Activated naive CD4-positive, alpha-beta T cell treated with anti-CD3 and anti-CD28 coated beads, Interleukin-2, amount 10 ng/mL, durations not matched to agents 7 days and 5 days (primary cell): ENCODE measurements around the gene BCL2L12.

Experiments used
- CTCF ChIA-PET: fragments of 350-600 bp; sonication (Branson Sonifier 250); formaldehyde crosslinking; loops from one replicate; lab custom pipeline; 2021; ENCODE audit warnings: antibody characterized with exemption; lab: Charles Lee
- DNase-seq: peaks from one replicate; pipeline ENCODE4 v3.0.0-alpha.2; 2020
- H3K27ac Mint-ChIP-seq: one replicate; pipeline ENCODE4 v1.8.0; 2021; ENCODE audit warnings: mild to moderate bottlenecking, moderate library complexity, mixed read lengths
- H3K27me3 Mint-ChIP-seq: one replicate; pipeline ENCODE4 v1.8.0; 2021; ENCODE audit warnings: mild to moderate bottlenecking, mixed read lengths
- H3K36me3 Mint-ChIP-seq: one replicate; pipeline ENCODE4 v1.8.0; 2021; ENCODE audit warnings: mixed read lengths
- H3K4me1 Mint-ChIP-seq: one replicate; pipeline ENCODE4 v1.8.0; 2021; ENCODE audit warnings: mixed read lengths
- H3K4me3 Mint-ChIP-seq: one replicate; pipeline ENCODE4 v1.8.0; 2021; ENCODE audit warnings: mild to moderate bottlenecking, moderate library complexity, mixed read lengths
- H3K9me3 Mint-ChIP-seq: one replicate; pipeline ENCODE4 v1.8.0; 2021; ENCODE audit warnings: mixed read lengths

The BCL2L12 gene

GRCh38 chr19:49679771-49680413 is 14.2 kb downstream of the BCL2L12 start:
- Mint-ChIP-seq H3K27me3 (no peaks in the 10 kb centered on the region), H3K4me1 (peaks cover 36% of the 10 kb centered on the region), H3K4me3 (peak overlapping the region; percentile 21), H3K27ac (no peak overlapping the region), H3K9me3 (no peaks in the 10 kb centered on the region), H3K36me3 (peaks cover 22% of the 10 kb centered on the region)
- no peak for DNase-seq
- CTCF ChIA-PET, result interaction anchor here (1.8 to 7.4 kb wide), 3 partner anchors 110 to 175 kb away, joined by 6 to 78 read pairs (median 42); no protein-coding TSS in a partner anchor

GRCh38 chr19:49680421-49681351 is 15.0 kb downstream of the BCL2L12 start:
- CTCF ChIA-PET, result interaction anchor here (0.5 to 7.4 kb wide), 12 partner anchors 9 to 212 kb away, joined by 3 to 78 read pairs (median 3); partner anchors contain the start of genes PRRG2 and RRAS
- no peaks in the 10 kb centered on the region for H3K27me3 Mint-ChIP-seq
- peaks cover 30% of the 10 kb centered on the region for H3K36me3 Mint-ChIP-seq
- H3K27ac Mint-ChIP-seq, result peak overlapping the region; percentile 19
- H3K4me1 Mint-ChIP-seq, result peaks cover 36% of the 10 kb centered on the region
- DNase-seq, result peak; percentile 95
- H3K9me3 Mint-ChIP-seq, result no peaks in the 10 kb centered on the region
- H3K4me3 Mint-ChIP-seq, result peak overlapping the region; percentile 21

- peaks cover 31% of the 10 kb centered on the region for H3K36me3 Mint-ChIP-seq
These were observed 16.1 kb downstream of the BCL2L12 start for GRCh38 chr19:49681830-49682229.

GRCh38 chr19:49682274-49682673 is 16.5 kb downstream of the BCL2L12 start:
- Mint-ChIP-seq H3K27me3 (no peaks in the 10 kb centered on the region), H3K9me3 (no peaks in the 10 kb centered on the region), H3K36me3 (peaks cover 35% of the 10 kb centered on the region), H3K4me3 (no peak overlapping the region), H3K4me1 (peaks cover 30% of the 10 kb centered on the region), H3K27ac (no peak overlapping the region)
- CTCF ChIA-PET, result no interaction called here
- no peak for DNase-seq

More at GRCh38 chr19:49681830-49682229, 16.1 kb downstream of the BCL2L12 start:
- CTCF ChIA-PET, result interaction anchor here (0.6 to 7.4 kb wide), 3 partner anchors 10 to 250 kb away, joined by 4 to 78 read pairs (median 6); no protein-coding TSS in a partner anchor
- Mint-ChIP-seq H3K27ac (no peak overlapping the region), H3K4me1 (peaks cover 27% of the 10 kb centered on the region), H3K4me3 (no peak overlapping the region), H3K27me3 (no peaks in the 10 kb centered on the region), H3K9me3 (no peaks in the 10 kb centered on the region)
- no peak for DNase-seq

- Mint-ChIP-seq H3K9me3 (no peaks in the 10 kb centered on the region), H3K27me3 (no peaks in the 10 kb centered on the region), H3K36me3 (peaks cover 44% of the 10 kb centered on the region), H3K4me1 (peaks cover 25% of the 10 kb centered on the region), H3K27ac (no peak overlapping the region), H3K4me3 (no peak overlapping the region)
- CTCF ChIA-PET, result no interaction called here
- no peak for DNase-seq
These were observed 18.1 kb downstream of the BCL2L12 start for GRCh38 chr19:49683814-49684250.

GRCh38 chr19:49684251-49684982 is 18.7 kb downstream of the BCL2L12 start:
- Mint-ChIP-seq H3K4me3 (no peak overlapping the region), H3K4me1 (peaks cover 27% of the 10 kb centered on the region), H3K36me3 (peaks cover 44% of the 10 kb centered on the region), H3K27ac (no peak overlapping the region), H3K9me3 (no peaks in the 10 kb centered on the region), H3K27me3 (no peaks in the 10 kb centered on the region)
- DNase-seq, result no peak
- CTCF ChIA-PET, result interaction anchor here (0.6 to 1.1 kb wide), 2 partner anchors 84 to 233 kb away, joined by 3 read pairs; partner anchors contain the start of gene PIH1D1

GRCh38 chr19:49684983-49685553 is 19.3 kb downstream of the BCL2L12 start:
- Mint-ChIP-seq H3K36me3 (peaks cover 47% of the 10 kb centered on the region), H3K27me3 (peaks cover 5% of the 10 kb centered on the region), H3K4me1 (peaks cover 26% of the 10 kb centered on the region), H3K27ac (no peak overlapping the region), H3K4me3 (no peak overlapping the region), H3K9me3 (no peaks in the 10 kb centered on the region)
- CTCF ChIA-PET, result interaction anchor here (0.6 to 1.7 kb wide), 3 partner anchors 83 to 233 kb away, joined by 3 to 4 read pairs (median 3); partner anchors contain the start of gene PIH1D1
- DNase-seq, result no peak

- Mint-ChIP-seq H3K4me3 (no peak overlapping the region), H3K27me3 (peaks cover 13% of the 10 kb centered on the region), H3K9me3 (no peaks in the 10 kb centered on the region), H3K27ac (no peak overlapping the region), H3K4me1 (peaks cover 26% of the 10 kb centered on the region), H3K36me3 (peaks cover 48% of the 10 kb centered on the region)
- no peak for DNase-seq
- CTCF ChIA-PET, result interaction anchor here (1.7 kb wide), 2 partner anchors 10 to 179 kb away, joined by 4 to 5 read pairs; no protein-coding TSS in a partner anchor
These were observed 20.2 kb downstream of the BCL2L12 start for GRCh38 chr19:49685845-49686332.

- Mint-ChIP-seq H3K4me3 (no peak overlapping the region), H3K36me3 (peaks cover 45% of the 10 kb centered on the region), H3K9me3 (no peaks in the 10 kb centered on the region), H3K27me3 (peaks cover 21% of the 10 kb centered on the region), H3K4me1 (peaks cover 31% of the 10 kb centered on the region), H3K27ac (no peak overlapping the region)
- DNase-seq, result no peak
- CTCF ChIA-PET, result interaction anchor here (0.6 to 1.7 kb wide), 3 partner anchors 8 to 180 kb away, joined by 3 to 5 read pairs (median 4); no protein-coding TSS in a partner anchor
These were observed 20.9 kb downstream of the BCL2L12 start for GRCh38 chr19:49686503-49687088.

GRCh38 chr19:49687150-49687549 is 21.4 kb downstream of the BCL2L12 start:
- CTCF ChIA-PET, result interaction anchor here (1.7 kb wide), 1 partner anchor 11 kb away, joined by 5 read pairs; no protein-coding TSS in a partner anchor
- no peak for DNase-seq
- Mint-ChIP-seq H3K4me1 (peaks cover 33% of the 10 kb centered on the region), H3K27me3 (peaks cover 26% of the 10 kb centered on the region), H3K27ac (no peak overlapping the region), H3K36me3 (peaks cover 42% of the 10 kb centered on the region), H3K9me3 (no peaks in the 10 kb centered on the region), H3K4me3 (no peak overlapping the region)

- no peak overlapping the region for H3K4me3 Mint-ChIP-seq
- H3K4me1 Mint-ChIP-seq, result peaks cover 35% of the 10 kb centered on the region
- H3K27ac Mint-ChIP-seq, result peak overlapping the region; percentile 47
- CTCF ChIA-PET, result interaction anchor here (1.7 kb wide), 1 partner anchor 12 kb away, joined by 5 read pairs; no protein-coding TSS in a partner anchor
- H3K9me3 Mint-ChIP-seq, result no peaks in the 10 kb centered on the region
- peaks cover 32% of the 10 kb centered on the region for H3K27me3 Mint-ChIP-seq
- H3K36me3 Mint-ChIP-seq, result peaks cover 38% of the 10 kb centered on the region
- DNase-seq, result no peak
These were observed 22.0 kb downstream of the BCL2L12 start for GRCh38 chr19:49687566-49688316.

GRCh38 chr19:49688531-49689132 is 22.9 kb downstream of the BCL2L12 start:
- H3K9me3 Mint-ChIP-seq, result no peaks in the 10 kb centered on the region
- peak overlapping the region; percentile 46 for H3K27ac Mint-ChIP-seq
- CTCF ChIA-PET, result interaction anchor here (0.7 to 0.9 kb wide), 2 partner anchors 25 to 29 kb away, joined by 3 read pairs; no protein-coding TSS in a partner anchor
- H3K4me3 Mint-ChIP-seq, result no peak overlapping the region
- H3K36me3 Mint-ChIP-seq, result peaks cover 37% of the 10 kb centered on the region
- peaks cover 40% of the 10 kb centered on the region for H3K27me3 Mint-ChIP-seq
- H3K4me1 Mint-ChIP-seq, result peaks cover 35% of the 10 kb centered on the region
- DNase-seq, result no peak
